KBM-7 (cell line): ENCODE data around the gene ANO10.
"Not testable (repeated sequence)": the region's sequence is repeated elsewhere in the genome, so short reads cannot be mapped to it uniquely, and the experiment has no call there.

Experiments
- DNase-seq: peaks from one replicate; pipeline ENCODE4 v3.0.0-alpha.2; 2015
- in situ Hi-C: fragments of 300-500 bp; cut with MboI; formaldehyde crosslinking; loops from 2 replicates; pipeline ENCODE4 v1.14.3; 2020; ENCODE audit warnings: low sequenced_read_pairs, low pct_unique_long_range_greater_than_20kb, mixed read lengths

The ANO10 gene

GRCh38 chr3:43369404-43370292, 252.2 kb downstream of the ANO10 start:
- in situ Hi-C loops = no loop called here
- DNase-seq = peak; percentile 75

- DNase-seq = no peak
- in situ Hi-C loops = no loop called here
Observed at GRCh38 chr3:43366885-43367284, 254.9 kb downstream of the ANO10 start.

DNA sequence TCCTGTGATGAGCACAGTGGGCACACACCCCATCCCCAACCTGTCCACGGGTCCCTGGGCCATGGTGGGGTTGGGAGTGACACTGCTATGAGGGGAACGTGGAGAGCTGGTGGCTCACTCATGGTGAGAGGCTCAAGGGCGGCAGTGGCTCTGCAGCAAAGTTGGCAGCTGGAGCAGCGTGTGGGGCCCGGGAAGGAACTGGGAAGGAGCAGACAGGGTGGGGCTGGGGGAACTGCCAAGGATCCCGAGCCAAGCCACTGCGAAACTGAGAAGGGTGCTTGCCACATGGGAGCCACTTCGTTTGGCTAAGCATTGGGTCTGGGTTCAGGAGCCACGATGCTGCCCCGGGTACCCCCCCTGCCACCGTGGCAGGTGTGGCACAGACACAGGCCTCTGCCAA, 255.3 kb downstream of the ANO10 start:
- no peak for DNase-seq
- in situ Hi-C loops = no loop called here

- DNase-seq = no peak
- in situ Hi-C loops = no loop called here
Observed at GRCh38 chr3:43365601-43366305, 256.1 kb downstream of the ANO10 start.

- in situ Hi-C loops = no loop called here
Observed at GRCh38 chr3:43364926-43365325, 256.9 kb downstream of the ANO10 start.

DNA sequence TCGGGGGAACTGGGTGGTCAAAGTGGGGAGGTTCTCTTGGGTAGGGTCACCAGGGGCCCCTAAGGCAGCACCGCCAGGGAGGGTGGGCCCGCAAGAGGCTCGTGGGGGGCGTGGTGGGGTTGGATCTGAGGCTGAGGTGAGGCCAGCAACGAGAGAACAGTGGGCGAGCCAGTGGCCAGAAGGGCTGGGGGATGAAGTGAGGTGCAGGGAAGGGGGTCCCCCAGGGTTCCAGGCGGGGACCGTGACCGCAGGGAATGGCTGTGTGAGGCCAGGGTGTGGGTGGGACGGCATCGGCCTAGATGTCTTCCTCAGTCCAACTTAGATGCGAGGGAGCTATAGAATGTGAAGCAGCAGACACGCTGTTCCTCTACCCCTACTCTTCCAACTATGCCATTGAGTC, 257.3 kb downstream of the ANO10 start:
- in situ Hi-C loops = no loop called here
- no peak for DNase-seq

More at GRCh38 chr3:43364926-43365325, 256.9 kb downstream of the ANO10 start:
- DNase-seq = no peak

DNA sequence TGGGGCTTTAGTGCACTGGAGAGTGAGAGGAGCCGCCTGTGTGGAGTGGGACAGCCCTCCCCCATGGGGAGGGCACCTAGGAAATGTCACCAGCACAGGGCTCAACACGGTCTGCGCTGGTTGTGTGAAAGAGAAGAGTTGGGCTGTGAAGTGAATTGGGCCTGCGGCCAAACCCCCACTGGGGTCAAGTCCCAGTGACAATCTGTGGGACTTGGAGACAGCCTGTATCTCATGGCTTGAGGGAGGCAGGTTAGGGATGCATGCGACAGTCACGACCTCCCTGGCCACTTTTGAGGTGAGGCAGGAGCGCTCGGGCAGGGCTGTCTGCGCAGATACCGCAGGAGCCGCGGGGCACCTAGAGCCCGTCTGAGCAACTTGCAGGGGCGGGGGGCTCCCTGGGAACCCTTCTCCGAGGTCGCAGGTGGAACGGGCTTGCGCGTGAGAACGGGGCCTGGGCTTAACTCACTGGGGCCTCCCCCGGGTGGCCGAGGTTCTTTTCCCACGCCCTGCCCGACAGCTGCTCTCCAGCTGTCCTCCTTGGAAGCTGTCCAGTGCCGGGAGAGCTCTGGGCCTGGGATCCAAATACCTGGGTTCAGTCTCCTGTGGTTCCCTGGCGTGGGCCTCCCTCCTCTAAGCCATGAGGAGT, 258.1 kb downstream of the ANO10 start:
- DNase-seq = no peak
- in situ Hi-C loops = no loop called here

DNA sequence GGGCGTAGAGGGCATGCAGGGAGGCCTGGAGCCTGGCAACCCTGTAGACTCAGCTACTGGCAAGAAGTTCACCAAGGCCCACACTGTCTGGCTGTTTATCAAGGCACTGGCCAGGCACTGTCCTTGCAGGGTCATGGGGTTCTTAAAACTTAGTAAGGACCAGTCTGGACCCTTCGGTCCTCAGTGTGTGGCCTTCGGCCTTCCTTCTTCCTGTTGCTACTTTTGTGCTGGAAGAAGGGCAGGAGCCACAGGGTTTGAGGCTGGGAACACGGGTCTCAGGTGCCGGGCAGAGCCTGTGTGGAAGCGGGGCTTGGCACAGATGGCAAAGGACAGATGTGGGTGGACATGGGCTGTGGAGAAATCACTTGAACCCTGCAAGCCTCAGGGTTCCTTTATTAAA, 258.9 kb downstream of the ANO10 start:
- DNase-seq = no peak
- in situ Hi-C loops = no loop called here

DNA sequence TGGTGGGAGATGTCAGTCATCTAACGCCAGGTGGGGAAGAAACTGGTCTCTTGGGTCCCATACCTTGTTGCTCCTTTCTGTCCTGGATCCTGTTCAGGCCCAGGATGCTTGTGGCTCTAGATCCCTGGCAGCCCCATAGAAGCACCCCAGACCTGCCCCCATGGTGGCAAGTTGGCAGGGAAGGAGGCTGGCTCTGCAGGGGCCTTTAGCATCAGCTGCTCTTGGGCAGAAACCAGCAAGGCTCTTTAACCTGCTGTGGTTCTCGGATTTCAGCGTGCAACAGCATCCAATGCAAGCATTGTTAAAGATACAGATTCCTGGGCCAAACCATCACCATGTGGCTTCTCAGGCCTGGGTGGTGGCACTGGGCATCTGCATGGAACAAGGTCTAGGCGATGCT, 259.6 kb downstream of the ANO10 start:
- in situ Hi-C loops = no loop called here
- DNase-seq = no peak

DNA sequence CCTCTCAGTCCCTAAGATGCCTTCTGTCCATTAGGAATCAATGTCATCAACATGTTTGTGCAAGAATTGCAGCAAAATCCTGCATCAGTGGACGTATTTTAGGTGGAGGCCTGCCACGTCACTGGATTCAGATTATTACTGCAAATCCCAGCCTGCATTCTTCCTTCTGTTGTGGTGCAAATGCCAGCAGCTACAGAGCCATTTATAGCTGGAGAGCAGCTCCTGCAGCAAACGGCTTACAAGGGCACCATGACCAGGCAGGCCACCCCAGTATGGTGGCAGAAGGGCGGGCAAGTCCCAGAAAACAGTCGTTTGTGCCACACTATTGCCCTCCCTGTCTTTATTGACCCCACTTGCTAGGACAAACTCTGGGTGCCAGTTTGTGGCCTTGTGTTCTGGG, 260.7 kb downstream of the ANO10 start:
- in situ Hi-C loops = no loop called here
- DNase-seq = no peak

GRCh38 chr3:43356033-43356432, 265.8 kb downstream of the ANO10 start:
- in situ Hi-C loops, DNase-seq: not testable (repeated sequence)

- no peak for DNase-seq
- in situ Hi-C loops = no loop called here
Observed at GRCh38 chr3:43353923-43354670, 267.7 kb downstream of the ANO10 start.

GRCh38 chr3:43353393-43353792, 268.4 kb downstream of the ANO10 start:
- in situ Hi-C loops = no loop called here
- no peak for DNase-seq

- no peak for DNase-seq
- in situ Hi-C loops = no loop called here
Observed at GRCh38 chr3:43349716-43350115, 272.1 kb downstream of the ANO10 start.

DNA sequence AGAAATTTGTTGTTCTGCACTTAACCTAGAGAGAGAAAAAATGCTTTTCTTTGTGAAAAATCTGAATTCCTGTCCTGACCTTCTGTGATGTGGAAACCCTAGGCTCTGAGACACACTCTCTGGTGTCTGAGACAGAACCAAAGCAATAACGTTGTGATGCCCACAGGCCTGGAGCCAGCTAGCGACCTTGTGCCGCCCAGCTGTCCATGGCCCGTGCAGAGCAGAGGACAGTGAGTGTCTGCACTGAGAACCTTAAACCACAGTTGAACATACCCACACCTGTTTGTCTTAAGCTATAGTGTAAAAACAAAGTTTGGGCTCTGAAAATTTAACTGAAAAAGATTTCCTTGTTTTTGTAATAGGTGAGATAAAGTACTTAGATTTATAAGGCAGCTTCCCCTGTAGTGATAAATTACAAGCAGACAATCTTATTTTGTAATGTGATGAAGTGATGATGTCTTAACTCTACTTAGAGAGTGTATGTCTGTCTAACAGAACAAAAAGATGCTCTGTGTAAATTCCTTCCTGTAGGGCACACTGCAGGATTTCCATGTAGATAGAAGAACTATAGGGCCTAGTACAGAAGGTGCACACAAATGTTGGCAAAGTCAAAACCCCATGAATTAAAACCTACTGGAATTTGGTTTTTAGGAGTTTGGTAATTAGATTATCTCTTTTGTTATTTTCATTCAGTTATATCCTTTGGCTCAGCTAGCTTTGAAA, 272.8 kb downstream of the ANO10 start:
- no peak for DNase-seq
- in situ Hi-C loops = no loop called here

GRCh38 chr3:43348350-43348749, 273.5 kb downstream of the ANO10 start:
- in situ Hi-C loops = no loop called here
- DNase-seq = no peak

DNA sequence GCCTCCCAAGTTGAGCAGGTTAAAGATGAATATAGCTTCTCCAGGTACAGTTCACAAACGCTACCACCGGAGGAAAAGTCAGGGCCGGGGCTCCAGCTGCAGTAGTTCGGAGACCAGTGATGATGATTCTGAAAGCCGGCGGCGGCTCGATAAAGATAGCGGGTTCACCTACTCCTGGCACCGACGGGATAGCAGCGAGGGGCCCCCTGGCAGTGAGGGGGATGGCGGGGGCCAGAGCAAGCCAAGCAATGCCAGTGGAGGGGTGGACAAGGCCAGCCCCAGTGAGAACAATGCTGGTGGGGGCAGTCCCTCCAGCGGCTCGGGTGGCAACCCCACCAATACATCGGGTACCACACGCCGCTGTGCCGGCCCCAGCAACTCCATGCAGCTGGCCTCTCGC, 274.0 kb downstream of the ANO10 start:
- DNase-seq = no peak
- in situ Hi-C loops = no loop called here

GRCh38 chr3:43346978-43347749, 274.6 kb downstream of the ANO10 start:
- DNase-seq = no peak
- in situ Hi-C loops = no loop called here
